SK-N-MC (cell line): ENCODE data around the gene CCDC192.

ENCODE experiments used
- EZH2 ChIP-seq: fragments of 200-600 bp; sonication (generic); IDR thresholded peaks from one replicate; pipeline ENCODE4 v1.6.1; 2017; ENCODE audit warnings: antibody characterized with exemption
- FOXP2 ChIP-seq: optimal IDR thresholded peaks from 2 replicates; pipeline ENCODE3; 2011; ENCODE audit warnings: mild to moderate bottlenecking, moderate library complexity; ENCODE audit not compliant: insufficient read depth; ENCODE audit errors: extremely low read length, control extremely low read depth
- POLR2AphosphoS5 ChIP-seq: IDR thresholded peaks from 2 replicates; pipeline ENCODE4 v1.6.1; 2012; ENCODE audit warnings: mild to moderate bottlenecking, low read depth, low read length, borderline replicate concordance

DNA sequence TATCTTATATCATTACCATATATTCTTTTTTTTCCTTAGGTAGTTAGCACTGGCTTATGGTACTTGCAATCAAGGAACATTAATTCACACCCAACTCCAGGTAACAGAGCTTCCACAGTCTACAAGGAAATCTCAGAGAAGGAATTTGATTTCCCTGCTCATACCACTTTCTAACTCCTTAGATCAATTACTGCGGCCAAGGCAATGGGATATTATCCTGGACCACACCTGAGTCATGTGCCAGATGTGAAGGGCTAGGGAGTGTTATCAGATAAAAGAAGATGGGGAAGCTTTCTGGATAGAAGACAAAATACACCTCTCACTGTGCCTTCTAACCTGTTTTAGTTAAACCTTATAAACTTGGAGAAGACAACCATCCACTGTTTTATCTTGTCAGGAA, 181.2 kb downstream of the CCDC192 start:
- no peak for TF ChIP-seq FOXP2
- no peak for TF ChIP-seq EZH2
- no peak for TF ChIP-seq POLR2AphosphoS5
